ENCODE data around the gene BICRAL.

BICRAL gene

GRCh38 chr6:42740725-42741124, 41.1 kb upstream of the BICRAL start:
- no peak overlapping the region for H3K4me3 ChIP-seq (ENCODE audit: insufficient read depth, low read length, poor library complexity, severe bottlenecking)
- peaks cover 19% of the 10 kb centered on the region for H3K79me2 ChIP-seq (ENCODE audit: insufficient read depth, low read length)
- no peak for TF ChIP-seq EZH2phosphoT487 (conservative IDR thresholded peaks at IDR 0.05; ENCODE audit: low read length)
- no peak for TF ChIP-seq CTCF (IDR thresholded peaks at IDR 0.05; ENCODE audit: insufficient read depth, low read length, poor library complexity, severe bottlenecking)
- H3K9me2 ChIP-seq (replicated peaks; ENCODE audit: insufficient read depth, low read length) = no peaks in the 10 kb centered on the region
- peaks cover 10% of the 10 kb centered on the region; the same call in 1 of the 2 replicates for H4K20me1 ChIP-seq (ENCODE audit: low read depth, low read length)
- H3K9ac ChIP-seq (ENCODE audit: low read length) = no peak overlapping the region
- no peak overlapping the region for H3K27ac ChIP-seq (ENCODE audit: low read depth, low read length)
- H3K27me3 ChIP-seq (ENCODE audit: low read length) = no peaks in the 10 kb centered on the region
- peaks cover 14% of the 10 kb centered on the region for H3F3A ChIP-seq (ENCODE audit: insufficient read depth)
- H3K36me3 ChIP-seq (ENCODE audit: low read length) = peaks cover 9% of the 10 kb centered on the region; the same call in 1 of the 2 replicates
- no peak overlapping the region for H3K4me2 ChIP-seq (ENCODE audit: low read depth, low read length, poor library complexity, severe bottlenecking)
- H2AFZ ChIP-seq (ENCODE audit: low read depth, low read length, severe bottlenecking) = no peak overlapping the region
- H3K9me3 ChIP-seq (ENCODE audit: insufficient read depth, low read length) = 0 out of 2 replicates have a peak, but pooled peaks cover 8% of the 10 kb centered on the region

DNA sequence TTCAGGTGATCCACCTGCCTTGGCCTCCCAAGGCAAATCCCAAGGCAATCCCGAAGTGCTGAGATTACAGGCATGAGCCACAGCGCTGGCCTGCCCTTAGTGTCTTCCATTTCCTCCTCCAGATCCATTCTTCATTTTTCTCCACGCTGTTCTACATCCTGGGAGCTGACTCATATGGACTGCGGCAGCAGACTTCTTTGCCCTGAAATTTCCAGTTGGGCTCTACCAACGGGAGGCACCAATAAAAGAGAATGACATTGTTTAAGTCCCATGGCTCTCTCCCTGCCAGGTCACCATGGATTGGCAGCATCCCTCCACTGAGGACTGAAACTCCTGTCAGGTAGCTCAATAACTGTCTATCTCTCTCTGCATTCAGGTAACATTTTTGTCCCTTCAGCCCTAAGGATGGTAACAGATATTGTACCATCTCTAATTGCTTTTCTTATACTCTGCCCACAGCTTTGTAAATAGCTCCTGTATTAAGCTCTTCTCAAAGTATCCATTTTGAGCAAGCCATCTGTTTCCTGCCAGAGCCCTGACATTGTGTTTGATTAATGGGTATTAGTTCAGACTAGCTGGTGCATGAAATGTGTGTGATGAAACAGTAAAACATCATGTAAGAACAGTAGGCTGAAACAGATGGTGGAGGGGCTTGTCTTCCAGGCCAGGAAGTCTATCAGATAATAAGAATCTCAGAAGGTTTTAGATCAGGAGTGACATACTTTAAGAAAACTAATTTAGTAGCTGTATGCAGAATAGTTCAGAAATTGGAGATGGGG, 39.5 kb upstream of the BICRAL start:
- H3K4me2 ChIP-seq (ENCODE audit: low read depth, low read length, poor library complexity, severe bottlenecking) = peak overlapping the region; percentile 1
- H3K79me2 ChIP-seq (ENCODE audit: insufficient read depth, low read length) = peaks cover 20% of the 10 kb centered on the region
- no peak overlapping the region for H3K9ac ChIP-seq (ENCODE audit: low read length)
- H4K20me1 ChIP-seq (ENCODE audit: low read depth, low read length) = peaks cover 10% of the 10 kb centered on the region; the same call in 1 of the 2 replicates
- no peak overlapping the region for H3K4me3 ChIP-seq (ENCODE audit: insufficient read depth, low read length, poor library complexity, severe bottlenecking)
- peaks cover 22% of the 10 kb centered on the region for H3F3A ChIP-seq (ENCODE audit: insufficient read depth)
- H3K9me2 ChIP-seq (replicated peaks; ENCODE audit: insufficient read depth, low read length) = no peaks in the 10 kb centered on the region
- 0 out of 2 replicates have a peak overlapping the region, but pooled peaks have one; percentile 12 for H3K27ac ChIP-seq (ENCODE audit: low read depth, low read length)
- TF ChIP-seq CTCF (IDR thresholded peaks at IDR 0.05; ENCODE audit: insufficient read depth, low read length, poor library complexity, severe bottlenecking) (no peak), EZH2phosphoT487 (conservative IDR thresholded peaks at IDR 0.05; ENCODE audit: low read length) (no peak)
- no peak overlapping the region for H2AFZ ChIP-seq (ENCODE audit: low read depth, low read length, severe bottlenecking)
- H3K27me3 ChIP-seq (ENCODE audit: low read length) = no peaks in the 10 kb centered on the region
- peaks cover 9% of the 10 kb centered on the region; the same call in 1 of the 2 replicates for H3K36me3 ChIP-seq (ENCODE audit: low read length)
- 0 out of 2 replicates have a peak, but pooled peaks cover 8% of the 10 kb centered on the region for H3K9me3 ChIP-seq (ENCODE audit: insufficient read depth, low read length)

GRCh38 chr6:42744351-42744893, 37.4 kb upstream of the BICRAL start:
- H3K9me3 ChIP-seq (ENCODE audit: insufficient read depth, low read length) = 0 out of 2 replicates have a peak, but pooled peaks cover 8% of the 10 kb centered on the region
- peak overlapping the region; percentile 97 for H3K4me3 ChIP-seq (ENCODE audit: insufficient read depth, low read length, poor library complexity, severe bottlenecking)
- H3K9me2 ChIP-seq (replicated peaks; ENCODE audit: insufficient read depth, low read length) = no peaks in the 10 kb centered on the region
- H3K27ac ChIP-seq (ENCODE audit: low read depth, low read length) = no peak overlapping the region
- peaks cover 10% of the 10 kb centered on the region; the same call in 1 of the 2 replicates for H4K20me1 ChIP-seq (ENCODE audit: low read depth, low read length)
- no peak overlapping the region for H2AFZ ChIP-seq (ENCODE audit: low read depth, low read length, severe bottlenecking)
- peaks cover 20% of the 10 kb centered on the region for H3K79me2 ChIP-seq (ENCODE audit: insufficient read depth, low read length)
- TF ChIP-seq CTCF (IDR thresholded peaks at IDR 0.05; ENCODE audit: insufficient read depth, low read length, poor library complexity, severe bottlenecking) = no peak
- H3F3A ChIP-seq (ENCODE audit: insufficient read depth) = peaks cover 41% of the 10 kb centered on the region
- peak overlapping the region; percentile 77 for H3K4me2 ChIP-seq (ENCODE audit: low read depth, low read length, poor library complexity, severe bottlenecking)
- no peaks in the 10 kb centered on the region for H3K27me3 ChIP-seq (ENCODE audit: low read length)
- H3K36me3 ChIP-seq (ENCODE audit: low read length) = peaks cover 9% of the 10 kb centered on the region; the same call in 1 of the 2 replicates
- peak overlapping the region; percentile 87 for H3K9ac ChIP-seq (ENCODE audit: low read length)
